H9 (cell line): Measurements from ENCODE around the gene ATP8A1. TPM values are rescaled to one million over a fixed set of nuclear protein-coding genes. Genes with fewer than 3 reads are reported as not detected.

Source experiments
- DNase-seq: peaks from one replicate; pipeline ENCODE4 v3.0.0-alpha.2; 2017
- H2AFZ ChIP-seq: one replicate; pipeline ENCODE4 v1.6.1; 2013; ENCODE audit warnings: mild to moderate bottlenecking, low read length, control low read depth, moderate library complexity
- H2AK5ac ChIP-seq: 2 replicates; pipeline ENCODE4 v1.6.1; 2013; ENCODE audit warnings: low read length, control low read depth, mixed read lengths; ENCODE audit not compliant: insufficient read length
- H2BK120ac ChIP-seq: one replicate; pipeline ENCODE4 v1.6.1; 2013; ENCODE audit warnings: low read depth, mild to moderate bottlenecking, low read length, control low read depth, inconsistent platforms; ENCODE audit not compliant: poor library complexity, severe bottlenecking
- H2BK12ac ChIP-seq: 2 replicates; pipeline ENCODE4 v1.6.1; 2013; ENCODE audit warnings: low read length, control low read depth, mixed read lengths, low read depth; ENCODE audit not compliant: insufficient read length
- H2BK15ac ChIP-seq: 2 replicates; pipeline ENCODE4 v1.6.1; 2013; ENCODE audit warnings: low read depth, low read length, control low read depth
- H2BK20ac ChIP-seq: one replicate; pipeline ENCODE4 v1.6.1; 2013; ENCODE audit warnings: low read depth, mild to moderate bottlenecking, low read length, control low read depth, inconsistent platforms; ENCODE audit not compliant: poor library complexity, severe bottlenecking
- H2BK5ac ChIP-seq: 2 replicates; pipeline ENCODE4 v1.6.1; 2013; ENCODE audit warnings: low read length, control low read depth, mixed read lengths; ENCODE audit not compliant: insufficient read length
- H3K14ac ChIP-seq: 2 replicates; pipeline ENCODE4 v1.6.1; 2013; ENCODE audit warnings: low read length, control low read depth; ENCODE audit not compliant: insufficient read depth
- H3K18ac ChIP-seq: 2 replicates; pipeline ENCODE4 v1.6.1; 2013; ENCODE audit warnings: low read depth, mild to moderate bottlenecking, mixed read lengths, low read length, control low read depth; ENCODE audit not compliant: insufficient read length
- H3K23ac ChIP-seq: 2 replicates; pipeline ENCODE4 v1.6.1; 2013; ENCODE audit warnings: low read length, control low read depth, mixed read lengths, low read depth; ENCODE audit not compliant: insufficient read length
- H3K23me2 ChIP-seq: 2 replicates; pipeline ENCODE4 v1.6.1; 2013; ENCODE audit warnings: low read depth, mild to moderate bottlenecking, mixed read lengths, low read length, control low read depth; ENCODE audit not compliant: insufficient read length, poor library complexity, severe bottlenecking
- H3K27ac ChIP-seq: 2 replicates; pipeline ENCODE4 v1.5.1; 2013; ENCODE audit warnings: low read length, control low read depth, mixed read lengths, low read depth; ENCODE audit not compliant: insufficient read length
- H3K27me3 ChIP-seq: 2 replicates; pipeline ENCODE4 v1.6.1; 2013; ENCODE audit warnings: low read length, control low read depth, inconsistent platforms; ENCODE audit not compliant: insufficient read depth
- H3K4ac ChIP-seq: 2 replicates; pipeline ENCODE4 v1.6.1; 2013; ENCODE audit warnings: low read depth, mild to moderate bottlenecking, control low read depth, inconsistent platforms, low read length, moderate library complexity
- H3K4me1 ChIP-seq: 2 replicates; pipeline ENCODE4 v1.6.1; 2013; ENCODE audit warnings: low read length, control low read depth, inconsistent platforms; ENCODE audit not compliant: insufficient read depth
- H3K4me2 ChIP-seq: 2 replicates; pipeline ENCODE4 v1.6.1; 2013; ENCODE audit warnings: low read length, control low read depth, mixed read lengths; ENCODE audit not compliant: insufficient read length, insufficient read depth
- H3K56ac ChIP-seq: 2 replicates; pipeline ENCODE4 v1.6.1; 2013; ENCODE audit warnings: low read depth, mild to moderate bottlenecking, mixed read lengths, low read length, control low read depth; ENCODE audit not compliant: insufficient read length
- H3K79me1 ChIP-seq: 2 replicates; pipeline ENCODE4 v1.6.1; 2013; ENCODE audit warnings: low read depth, mild to moderate bottlenecking, moderate library complexity, low read length, control low read depth, inconsistent platforms; ENCODE audit not compliant: insufficient read depth, poor library complexity, severe bottlenecking
- H3K79me2 ChIP-seq: 2 replicates; pipeline ENCODE4 v1.6.1; 2013; ENCODE audit warnings: low read length, control low read depth, inconsistent platforms; ENCODE audit not compliant: insufficient read depth
- H3K9ac ChIP-seq: 2 replicates; pipeline ENCODE4 v1.6.1; 2013; ENCODE audit warnings: low read length, control low read depth, mixed read lengths; ENCODE audit not compliant: insufficient read length; ENCODE audit errors: extremely low read depth
- H3K9me3 ChIP-seq: one replicate; pipeline ENCODE4 v1.6.1; 2013; ENCODE audit warnings: low read depth, low read length, inconsistent platforms; ENCODE audit not compliant: control insufficient read depth
- H3T11ph ChIP-seq: one replicate; pipeline ENCODE4 v1.6.1; 2013; ENCODE audit warnings: mild to moderate bottlenecking, low read length, control low read depth, inconsistent platforms
- H4K20me1 ChIP-seq: one replicate; pipeline ENCODE4 v1.6.1; 2013; ENCODE audit not compliant: control insufficient read depth, insufficient read length, insufficient read depth
- H4K5ac ChIP-seq: 2 replicates; pipeline ENCODE4 v1.6.1; 2013; ENCODE audit warnings: low read depth, mild to moderate bottlenecking, mixed read lengths, low read length, control low read depth; ENCODE audit not compliant: insufficient read length
- H4K8ac ChIP-seq: replicated peaks from 2 replicates; pipeline ENCODE4 v1.6.1; 2013; ENCODE audit warnings: low read length, control low read depth, mixed read lengths, low read depth; ENCODE audit not compliant: insufficient read length
- H4K91ac ChIP-seq: 2 replicates; pipeline ENCODE4 v1.6.1; 2013; ENCODE audit warnings: low read depth, mild to moderate bottlenecking, moderate library complexity, mixed read lengths, low read length, control low read depth; ENCODE audit not compliant: insufficient read length
- H3K27ac Mint-ChIP-seq, 3 experiments: 2 replicates in 2 of 3; 3 replicates in 1 of 3; pipeline ENCODE4 v1.8.0; 2020 to 2021; ENCODE audit warnings: mixed read lengths in 3 of 3, mild to moderate bottlenecking in 1 of 3, moderate library complexity in 1 of 3
- H3K27me3 Mint-ChIP-seq: 2 replicates; pipeline ENCODE4 v1.8.0; 2021; ENCODE audit warnings: low read depth, mild to moderate bottlenecking, moderate library complexity, mixed read lengths
- H3K36me3 Mint-ChIP-seq, 3 experiments: 2 replicates in 2 of 3; 3 replicates in 1 of 3; pipeline ENCODE4 v1.8.0; 2020 to 2021; ENCODE audit warnings: low read depth in 3 of 3, mixed read lengths in 3 of 3; ENCODE audit not compliant: insufficient read depth in 1 of 3
- H3K4me1 Mint-ChIP-seq, 2 experiments: 2 replicates each; pipeline ENCODE4 v1.8.0; 2020; ENCODE audit warnings: mixed read lengths in 2 of 2
- H3K4me3 Mint-ChIP-seq, 2 experiments: 2 replicates in 1 of 2; 3 replicates in 1 of 2; pipeline ENCODE4 v1.8.0; 2020 to 2021; ENCODE audit warnings: mild to moderate bottlenecking in 2 of 2, mixed read lengths in 2 of 2, moderate library complexity in 1 of 2
- H3K9me3 Mint-ChIP-seq, 2 experiments: 2 replicates in 1 of 2; 3 replicates in 1 of 2; pipeline ENCODE4 v1.8.0; 2020; ENCODE audit warnings: mild to moderate bottlenecking in 2 of 2, mixed read lengths in 2 of 2, moderate library complexity in 1 of 2
- CTCF ChIP-seq: fragments of 200-600 bp; sonication (generic); conservative IDR thresholded peaks from 3 replicates; pipeline ENCODE4 v1.8.0; 2021; ENCODE audit warnings: antibody characterized with exemption, mild to moderate bottlenecking
- WGBS: extraction: QIAGEN DNeasy Blood & Tissue Kit; methylation state at CpG from one replicate; pipeline ENCODE4 v1.1.7; 2013; ENCODE audit warnings: missing lambda C conversion rate, low lambda C conversion rate, mixed read lengths; ENCODE audit not compliant: insufficient read length; ENCODE audit errors: extremely low coverage; 5-methylcytosine and 5-hydroxymethylcytosine counted together
- total RNA-seq: library from RNA; stranded (reverse); gene quantifications from 2 replicates; pipeline ENCODE4 v1.2.1, GENCODE V29; 2021

ATP8A1 gene
- total RNA-seq, 1 experiment from 2014 or later: 5.1 TPM

DNA sequence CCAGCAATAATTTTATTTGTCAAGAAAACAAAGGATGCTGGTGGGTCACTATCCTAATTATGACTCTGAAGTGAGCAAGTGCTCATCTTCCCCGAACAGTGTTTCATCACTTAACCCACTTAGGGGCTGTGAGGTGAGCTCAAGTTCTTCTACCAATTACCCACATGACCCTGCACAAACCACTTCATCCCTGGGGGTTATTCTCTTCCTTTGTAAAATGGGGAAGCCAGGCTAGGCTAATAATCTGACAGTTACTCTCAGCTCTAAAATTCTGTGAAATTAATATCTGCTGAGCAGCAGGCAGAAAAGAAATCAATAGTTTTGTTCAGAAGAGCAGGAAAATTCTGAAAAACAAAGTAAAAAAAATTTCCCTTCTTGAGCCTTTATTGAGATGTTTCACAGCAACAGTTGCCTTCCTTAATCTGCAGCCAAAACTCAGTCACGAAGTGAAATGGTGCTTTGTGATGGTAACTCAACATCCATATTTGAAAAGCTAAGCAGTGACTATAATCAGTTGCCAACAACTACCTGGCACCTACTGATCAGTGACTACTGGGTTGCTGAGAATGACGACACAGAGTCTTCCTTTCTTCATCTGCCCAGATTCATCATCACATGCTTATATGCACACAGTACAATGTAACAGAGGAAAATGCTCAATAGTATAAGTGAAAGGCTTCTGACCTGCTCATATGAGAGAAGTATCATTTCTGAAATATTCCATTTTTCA is 24.1 kb downstream of the ATP8A1 start:
- no peak for DNase-seq
- Histone ChIP-seq H3K4me1 (no peaks in the 10 kb centered on the region), H3K9ac (no peak overlapping the region), H3K9me3 (no peaks in the 10 kb centered on the region), H2BK5ac (no peak overlapping the region), H4K8ac (no peak overlapping the region), H3T11ph (no peak overlapping the region), H3K79me2 (no peaks in the 10 kb centered on the region), H3K4ac (no peak overlapping the region), H3K14ac (no peak overlapping the region), H2BK15ac (no peak overlapping the region), H4K20me1 (no peaks in the 10 kb centered on the region), H3K79me1 (no peaks in the 10 kb centered on the region), H3K27me3 (no peaks in the 10 kb centered on the region), H2AFZ (no peak overlapping the region), H3K23me2 (no peaks in the 10 kb centered on the region), H3K27ac (no peak overlapping the region), H2BK20ac (no peak overlapping the region), H4K5ac (no peak overlapping the region), H2BK12ac (no peak overlapping the region), H3K4me2 (no peak overlapping the region), H2AK5ac (no peak overlapping the region), H4K91ac (no peak overlapping the region), H2BK120ac (no peak overlapping the region), H3K56ac (no peak overlapping the region), H3K18ac (no peak overlapping the region), H3K23ac (no peak overlapping the region)
- WGBS: no CpG with 5 or more reads among the region's 3 CpGs
- no peak for TF ChIP-seq CTCF
- H3K4me1 Mint-ChIP-seq: peaks cover 0 to 8% of the 10 kb centered on the region in 2 experiments; a peak in 2 of 4 replicates
- no peak overlapping the region for H3K27ac Mint-ChIP-seq
- no peaks in the 10 kb centered on the region for H3K36me3 Mint-ChIP-seq
- no peaks in the 10 kb centered on the region for H3K9me3 Mint-ChIP-seq
- no peak overlapping the region for H3K4me3 Mint-ChIP-seq
- H3K27me3 Mint-ChIP-seq: no peaks in the 10 kb centered on the region
